Uterus (tissue), 2 donors: ENCODE results near the gene EP400.

Experiments used
- CTCF ChIP-seq, 4 experiments: fragments of 200-600 bp in 2 of 4; fragments of 450-650 bp in 2 of 4; sonication (generic) in 2 of 4; IDR thresholded peaks; one replicate each; pipeline ENCODE4 v1.5.1; 2016 to 2019; ENCODE audit warnings: antibody characterized with exemption in 4 of 4, mild to moderate bottlenecking in 2 of 4, moderate library complexity in 1 of 4
- POLR2A ChIP-seq, 2 donors: fragments of 450-650 bp; IDR thresholded peaks; one replicate each; pipeline ENCODE4 v1.6.1; 2016; ENCODE audit warnings: antibody characterized with exemption in 2 of 2, mild to moderate bottlenecking in 1 of 2, moderate library complexity in 1 of 2

GRCh38 chr12:131928080-131928710 is 21.5 kb upstream of the EP400 start:
- TF ChIP-seq CTCF (IDR thresholded peaks at IDR 0.05) (no peak), POLR2A (IDR thresholded peaks at IDR 0.05) (no peak)
